HPDE6-E6E7 (cell line): Measurements from ENCODE around the gene SUPT4H1.

Experiments used
- DNase-seq: peaks from one replicate; pipeline ENCODE4 v3.0.0; 2011; ENCODE audit warnings: missing footprints; ENCODE audit errors: extremely low spot score

SUPT4H1 gene

DNA sequence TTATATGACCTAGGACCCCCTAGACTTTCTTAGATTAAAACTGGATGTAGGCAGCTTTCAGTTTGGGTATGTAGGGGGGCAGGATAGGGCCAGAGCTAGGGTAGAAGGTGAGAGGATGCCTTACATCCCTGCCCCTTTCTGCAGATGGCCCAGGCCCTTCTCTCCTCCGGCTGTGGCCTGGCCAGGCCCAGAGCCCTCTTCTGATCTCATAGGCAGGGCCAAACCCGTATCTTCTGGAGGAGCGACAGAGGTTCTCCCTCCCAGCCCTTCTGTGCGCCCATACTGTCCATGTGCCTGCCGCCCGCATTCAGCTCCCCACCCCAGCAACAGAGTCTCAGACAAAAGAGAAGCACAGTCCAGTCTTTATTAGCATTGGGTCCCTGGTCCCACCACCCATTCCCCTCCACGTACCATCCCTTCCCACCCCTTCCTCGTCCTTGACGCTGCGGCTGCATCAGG, 21.4 kb downstream of the SUPT4H1 start:
- no peak for DNase-seq

DNA sequence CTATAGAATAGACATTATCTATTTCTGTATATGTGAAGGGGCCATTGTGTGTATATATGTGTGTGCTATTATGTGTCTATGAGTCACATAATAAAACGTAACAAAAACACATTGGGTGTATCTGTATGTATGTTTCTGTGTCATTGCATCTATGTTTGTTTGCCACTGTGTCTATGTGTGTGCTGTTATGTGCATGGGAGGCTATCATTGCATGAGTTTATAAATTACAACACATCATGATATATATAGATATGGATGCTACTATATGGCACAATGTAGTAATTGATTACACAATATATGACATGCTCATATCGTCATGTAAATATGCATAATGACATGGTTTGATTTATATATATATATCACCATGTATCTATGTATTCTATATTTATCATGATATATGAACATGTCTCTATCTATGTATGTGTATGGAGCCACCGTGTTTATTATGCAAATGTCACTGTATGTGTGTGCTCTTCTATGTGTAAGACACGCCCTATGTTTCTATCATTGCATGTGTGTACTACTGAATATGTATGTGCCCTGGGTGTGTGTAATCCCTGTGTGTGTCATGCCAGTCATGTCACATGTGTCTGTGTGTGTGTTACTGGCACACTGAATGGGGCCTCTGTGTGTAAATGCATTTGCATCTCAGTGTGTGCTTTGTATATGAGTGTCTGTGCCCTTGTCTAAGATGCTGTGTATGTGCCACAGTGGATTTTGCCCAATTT, 22.0 kb downstream of the SUPT4H1 start:
- no peak for DNase-seq

DNA sequence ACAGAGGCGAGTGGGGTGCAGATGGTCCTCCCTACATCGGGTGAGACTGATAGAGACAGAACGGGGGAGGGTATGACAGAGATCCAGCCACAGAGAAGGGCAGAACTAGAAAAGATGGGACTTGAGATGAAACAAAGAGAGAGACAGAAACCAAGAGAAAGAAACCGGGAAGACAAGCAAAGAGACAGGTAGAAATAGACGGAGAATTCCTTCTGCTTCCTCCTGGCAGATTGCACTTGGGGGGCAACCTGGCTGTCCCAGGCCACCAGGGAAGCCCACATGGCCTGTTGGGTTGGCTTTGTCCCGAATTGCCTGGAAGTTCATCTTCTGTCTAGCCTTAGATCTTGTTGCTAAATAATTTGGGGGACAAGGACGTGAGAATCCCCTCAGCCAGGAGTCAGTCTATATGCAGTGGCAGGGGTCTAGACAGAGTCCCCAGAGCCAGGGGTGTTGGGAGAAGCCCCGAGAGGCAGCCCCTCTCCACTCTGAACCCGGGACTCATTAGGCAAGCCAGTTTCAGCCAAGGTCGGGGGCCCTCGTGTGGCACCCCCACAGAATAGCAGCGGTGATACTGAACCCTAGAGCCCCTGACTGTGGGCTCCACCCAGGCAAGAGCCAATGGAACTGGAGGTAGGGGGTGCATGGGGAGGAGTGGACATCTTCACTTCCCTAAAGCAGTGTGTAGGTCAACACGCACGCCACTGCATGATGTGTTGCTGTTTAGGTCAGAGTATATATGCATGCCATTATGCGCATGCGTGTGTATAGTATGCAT, 22.8 kb downstream of the SUPT4H1 start:
- DNase-seq, result no peak

DNA sequence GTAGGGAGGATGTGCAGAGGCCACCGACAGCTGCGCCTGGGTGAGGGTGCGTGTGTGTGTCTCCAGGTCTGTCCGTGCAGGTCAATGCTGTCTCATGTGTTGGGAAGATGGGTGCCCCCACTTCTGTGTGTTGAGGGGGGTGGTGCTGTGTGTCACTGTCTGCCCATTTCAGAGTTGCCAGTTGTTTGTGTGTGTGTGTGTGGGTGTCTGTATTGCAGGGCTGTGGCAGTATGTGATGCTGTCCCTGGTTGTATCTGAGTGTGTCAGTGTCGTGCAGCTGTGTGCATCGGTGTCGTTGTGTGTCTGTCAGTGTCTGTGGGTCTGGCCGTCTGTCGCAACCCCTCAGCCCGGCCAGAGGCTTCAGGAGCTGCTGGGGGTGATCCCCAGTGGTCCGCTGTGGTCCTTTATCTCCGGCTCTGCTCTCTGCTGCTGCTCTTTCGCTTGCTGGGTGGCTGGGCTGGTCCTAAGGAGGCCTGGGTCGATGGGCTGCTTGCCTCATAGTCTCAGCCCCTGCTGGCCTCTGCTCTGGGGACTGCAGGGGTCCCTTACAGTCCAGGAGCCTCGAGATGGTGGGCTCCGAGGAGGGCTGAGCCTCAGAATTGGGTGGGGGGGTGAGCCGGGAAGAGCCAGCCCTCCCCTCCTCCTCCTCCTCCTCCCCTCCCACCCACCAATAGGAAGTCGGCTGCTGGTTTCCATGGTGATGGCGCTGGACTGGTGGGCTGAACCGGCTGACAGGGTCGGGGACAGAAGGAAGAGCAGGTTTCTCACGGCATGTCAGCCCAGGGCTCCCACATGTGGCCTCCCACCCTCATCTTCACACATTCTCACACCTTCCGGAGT, 23.6 kb downstream of the SUPT4H1 start, which contains the start of gene TSPOAP1:
TSPOAP1 (minus strand) TSS at position 601 of the 840 bp plus-strand sequence. CDS start 875 bp downstream, outside the sequence.
- DNase-seq, result no peak

DNA sequence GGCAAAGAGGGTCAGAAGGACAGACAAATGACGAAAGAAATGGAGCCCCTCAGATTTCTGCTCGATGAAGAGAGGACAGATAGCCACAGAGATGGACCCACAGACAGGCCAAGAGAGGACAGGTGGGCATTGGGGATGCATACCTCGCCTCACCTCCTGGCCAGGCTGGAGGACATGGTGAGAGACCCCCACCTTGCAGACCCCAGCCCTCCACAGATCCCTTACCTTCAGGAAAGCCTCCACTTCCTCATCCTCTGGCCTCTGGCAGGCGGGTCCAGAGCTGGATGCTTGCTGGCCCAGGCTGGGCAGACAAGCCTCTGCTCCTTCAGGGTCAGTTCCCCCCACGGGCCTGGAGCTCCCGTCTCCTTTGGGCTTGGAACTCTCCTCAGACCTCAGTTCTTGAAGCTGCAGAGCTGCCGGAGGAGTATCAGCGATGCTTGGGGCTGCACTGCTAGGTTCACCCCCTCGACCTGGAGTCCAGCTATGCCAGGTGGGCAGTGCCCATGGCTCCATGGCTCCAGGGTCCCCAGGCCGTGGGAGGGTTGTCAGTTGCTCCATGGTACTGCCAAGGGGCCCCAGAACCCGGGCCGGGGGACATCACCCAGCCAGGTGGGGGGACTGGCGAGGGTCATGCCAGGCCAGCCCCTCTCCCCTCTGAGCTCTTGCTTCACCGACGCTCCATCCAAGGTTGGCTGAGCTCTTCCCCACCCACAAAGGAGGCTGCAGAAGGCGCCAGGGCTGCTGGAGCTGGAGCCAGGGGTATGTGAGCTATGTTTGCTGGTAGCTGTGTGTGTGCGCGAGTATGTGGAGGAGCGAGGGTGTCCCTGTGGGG, 24.4 kb downstream of the SUPT4H1 start:
- no peak for DNase-seq

DNA sequence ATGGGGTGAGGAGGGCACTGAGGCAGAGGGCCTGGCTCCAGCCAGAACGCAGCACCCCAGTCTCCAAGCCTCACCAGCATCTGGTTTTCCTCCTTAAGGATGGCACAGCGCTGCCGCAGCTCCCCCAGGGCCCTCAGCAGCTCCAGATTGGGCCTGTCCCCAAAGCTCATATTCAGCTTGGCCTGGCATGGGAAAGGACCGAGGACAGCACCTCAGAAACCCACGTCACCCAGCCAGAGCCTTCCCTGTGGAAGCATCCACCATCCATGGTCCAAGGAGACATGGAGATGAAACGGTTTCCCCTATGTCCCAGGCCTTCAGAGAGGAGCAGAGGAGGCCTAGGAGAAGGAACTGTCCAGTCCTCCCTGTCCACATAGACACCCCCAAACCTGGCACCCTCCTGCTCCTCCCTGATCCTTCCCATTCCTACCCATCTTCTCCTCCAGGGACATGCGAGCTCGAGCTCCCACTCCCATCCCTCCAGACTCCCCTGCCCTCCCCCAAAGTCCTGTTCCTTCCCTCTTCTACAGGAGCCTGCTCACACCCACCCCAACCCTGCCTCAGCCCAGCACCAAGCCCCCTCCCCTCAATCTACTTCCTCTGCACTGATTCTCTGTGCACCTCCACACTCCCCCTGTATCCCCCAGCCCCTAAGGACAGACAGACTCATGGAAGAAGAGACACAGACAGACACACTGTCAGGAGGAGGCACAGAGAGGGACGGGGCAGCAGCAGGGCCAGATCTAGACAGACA, 25.2 kb downstream of the SUPT4H1 start:
- no peak for DNase-seq

DNA sequence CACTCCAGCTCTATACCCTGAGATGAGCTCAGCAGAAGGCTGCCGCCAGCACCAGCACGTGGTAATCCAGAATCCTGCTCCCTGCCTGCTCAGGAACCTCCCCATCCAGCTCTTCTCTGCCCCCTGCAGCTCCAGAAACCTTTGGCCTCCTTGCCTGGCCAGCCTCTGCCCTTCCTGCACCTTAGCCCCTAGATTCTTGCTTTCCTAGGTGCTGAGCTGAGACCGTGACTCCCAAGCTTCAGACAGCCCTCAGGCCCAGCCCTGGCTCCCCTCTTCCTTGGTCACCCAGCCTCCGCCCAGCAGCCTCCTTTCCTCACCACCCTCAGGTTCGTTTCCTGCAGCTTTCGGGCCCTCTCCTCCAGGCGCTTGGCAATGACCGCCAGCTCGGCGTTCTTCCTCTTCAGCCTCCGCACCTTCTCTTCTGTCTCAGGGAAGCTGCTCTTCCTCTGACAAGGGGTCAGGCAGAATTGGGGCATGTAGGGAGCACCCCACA, 26.0 kb downstream of the SUPT4H1 start:
- DNase-seq, result no peak

DNA sequence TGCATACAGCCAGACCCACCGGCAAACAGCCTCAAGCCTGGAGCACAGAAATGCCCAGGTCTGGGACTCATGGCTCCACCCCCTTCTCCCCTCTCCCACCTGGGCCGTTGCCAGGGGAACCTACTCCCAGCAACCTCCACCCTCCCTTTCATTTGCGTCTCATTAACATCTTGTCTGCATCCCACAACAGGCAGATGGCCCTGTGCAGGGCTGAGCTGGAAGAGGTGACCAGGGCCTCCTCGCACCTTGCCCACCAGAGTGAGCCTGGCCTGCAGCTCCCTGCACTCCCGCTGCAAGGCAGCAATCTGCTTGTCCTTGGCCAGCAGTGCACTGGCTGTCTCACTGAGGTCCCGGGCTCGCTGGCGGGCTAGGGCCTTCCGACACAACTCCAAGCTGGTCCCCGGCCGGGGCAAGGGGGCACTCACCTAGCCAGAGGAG, 26.7 kb downstream of the SUPT4H1 start:
- no peak for DNase-seq

DNA sequence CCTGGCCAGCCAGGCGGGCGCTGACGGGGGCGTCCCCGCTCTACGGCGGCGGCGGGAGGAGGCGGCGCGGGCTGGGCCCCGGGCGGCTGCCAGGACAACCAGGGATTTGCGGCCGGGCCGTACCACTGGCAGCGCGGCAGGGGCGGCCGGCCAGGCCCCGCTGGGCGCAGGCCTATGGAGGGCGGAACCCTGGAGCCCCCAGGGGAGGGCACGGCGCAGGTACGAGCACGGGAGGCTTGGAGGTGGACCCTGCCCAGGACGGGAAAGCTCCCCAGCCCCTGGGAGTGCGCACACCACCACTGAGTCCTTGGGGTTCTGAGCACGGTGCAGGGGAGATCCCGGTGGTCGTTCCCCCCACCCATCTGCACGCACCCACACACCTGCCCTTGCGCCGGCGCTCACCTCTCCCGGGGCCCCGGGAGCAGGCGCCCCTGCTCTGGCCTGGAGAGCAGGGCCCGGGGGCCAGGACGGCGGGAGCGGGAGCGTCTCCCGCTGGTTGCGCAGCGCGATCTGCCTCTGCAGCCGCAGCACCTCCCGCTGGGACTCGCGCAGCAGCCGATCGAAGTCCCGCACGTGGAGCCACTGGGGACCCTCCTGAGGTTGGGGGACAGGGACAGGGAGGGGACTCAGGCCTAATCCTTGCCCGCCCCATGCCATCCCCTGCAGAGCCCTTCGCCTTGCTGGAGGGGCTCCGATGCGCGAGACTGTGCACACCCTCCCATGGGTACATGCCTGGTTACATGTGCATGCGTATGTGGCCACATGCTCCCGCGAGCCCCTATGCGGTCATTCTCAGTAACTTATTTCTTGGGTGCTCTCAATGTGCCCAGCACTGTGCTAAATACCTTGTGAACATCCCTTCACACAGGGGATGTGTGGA, 27.4 kb downstream of the SUPT4H1 start:
- DNase-seq, result no peak

DNA sequence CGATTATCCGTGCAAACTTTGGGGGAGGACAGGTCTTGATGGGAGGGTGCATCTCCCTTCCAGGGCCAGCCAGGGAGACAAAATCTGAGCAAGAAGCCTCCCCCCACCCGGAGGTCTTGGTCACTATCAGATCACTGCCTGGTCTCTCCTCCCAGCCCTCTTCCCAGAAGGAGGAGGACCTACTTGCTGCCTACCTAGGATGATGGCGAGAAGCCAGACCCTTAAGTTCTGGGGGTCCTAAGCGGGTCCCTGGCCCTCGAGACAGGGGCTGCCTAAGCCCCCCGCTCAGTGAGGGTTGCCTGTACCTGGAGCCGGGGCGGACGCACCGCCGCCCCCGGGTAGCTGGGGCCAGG, 28.0 kb downstream of the SUPT4H1 start:
- no peak for DNase-seq

DNA sequence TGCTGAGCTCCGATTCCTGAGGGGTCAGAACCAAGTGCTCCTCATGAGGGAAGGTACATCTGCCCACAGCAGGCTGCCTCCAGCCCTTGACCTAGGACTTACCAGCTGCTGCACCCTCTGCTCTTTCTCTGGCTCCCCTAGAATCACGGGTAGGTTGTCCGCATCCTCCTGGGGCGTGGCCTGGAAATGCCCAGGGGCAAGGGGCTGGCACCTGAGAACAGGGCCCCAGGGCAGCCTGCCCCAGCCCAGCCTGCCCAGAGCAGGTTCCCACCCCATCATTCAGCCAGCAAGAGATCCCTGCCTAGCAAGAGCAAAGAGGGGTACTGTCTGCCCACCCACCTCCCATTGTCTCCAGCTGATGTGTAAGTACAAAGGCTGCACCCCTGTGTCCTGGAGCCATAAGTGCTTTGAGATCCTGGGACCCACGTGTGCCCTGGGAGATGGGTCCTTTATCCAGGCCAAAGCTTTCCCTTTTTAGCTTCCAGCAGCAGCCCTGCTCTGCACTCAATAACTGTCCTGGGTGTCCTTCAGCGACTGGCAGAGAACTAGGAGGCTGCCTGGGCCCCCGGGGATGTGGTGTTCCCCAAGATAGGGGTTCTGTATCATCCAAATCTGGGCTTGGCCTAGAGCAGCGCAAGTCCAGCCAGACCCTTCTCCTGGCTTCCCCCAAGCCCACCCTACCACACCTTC, 28.5 kb downstream of the SUPT4H1 start:
- DNase-seq, result no peak

DNA sequence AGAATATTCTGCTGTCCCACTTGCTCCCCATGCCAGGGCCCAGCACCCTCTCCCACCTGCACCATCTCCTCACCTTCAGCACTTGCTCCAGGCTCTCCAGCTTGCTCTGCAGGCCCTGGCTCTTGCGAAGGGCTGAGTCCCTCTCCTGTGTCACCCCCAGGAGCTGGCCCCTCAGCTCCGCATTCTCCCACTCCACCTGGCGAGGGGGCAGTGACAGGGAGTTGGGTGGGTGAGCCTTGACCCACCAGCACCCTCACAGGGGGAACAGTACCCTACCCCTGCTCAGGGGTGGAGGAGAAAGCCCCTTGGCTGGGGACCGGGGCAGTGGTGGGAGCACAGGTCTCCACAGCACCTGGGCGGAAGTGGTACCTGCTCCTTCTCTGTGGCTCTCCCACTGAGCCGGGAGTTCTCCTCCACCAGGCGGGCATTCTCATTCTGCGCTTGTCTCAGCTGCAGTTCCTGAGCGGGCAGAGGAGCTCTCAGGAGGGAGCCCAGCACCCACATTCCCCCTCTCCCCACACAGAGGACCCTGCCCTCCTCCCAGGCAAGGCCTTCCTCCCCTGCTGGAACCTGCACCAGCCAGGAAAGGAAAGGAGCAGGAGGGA, 29.3 kb downstream of the SUPT4H1 start:
- no peak for DNase-seq

DNA sequence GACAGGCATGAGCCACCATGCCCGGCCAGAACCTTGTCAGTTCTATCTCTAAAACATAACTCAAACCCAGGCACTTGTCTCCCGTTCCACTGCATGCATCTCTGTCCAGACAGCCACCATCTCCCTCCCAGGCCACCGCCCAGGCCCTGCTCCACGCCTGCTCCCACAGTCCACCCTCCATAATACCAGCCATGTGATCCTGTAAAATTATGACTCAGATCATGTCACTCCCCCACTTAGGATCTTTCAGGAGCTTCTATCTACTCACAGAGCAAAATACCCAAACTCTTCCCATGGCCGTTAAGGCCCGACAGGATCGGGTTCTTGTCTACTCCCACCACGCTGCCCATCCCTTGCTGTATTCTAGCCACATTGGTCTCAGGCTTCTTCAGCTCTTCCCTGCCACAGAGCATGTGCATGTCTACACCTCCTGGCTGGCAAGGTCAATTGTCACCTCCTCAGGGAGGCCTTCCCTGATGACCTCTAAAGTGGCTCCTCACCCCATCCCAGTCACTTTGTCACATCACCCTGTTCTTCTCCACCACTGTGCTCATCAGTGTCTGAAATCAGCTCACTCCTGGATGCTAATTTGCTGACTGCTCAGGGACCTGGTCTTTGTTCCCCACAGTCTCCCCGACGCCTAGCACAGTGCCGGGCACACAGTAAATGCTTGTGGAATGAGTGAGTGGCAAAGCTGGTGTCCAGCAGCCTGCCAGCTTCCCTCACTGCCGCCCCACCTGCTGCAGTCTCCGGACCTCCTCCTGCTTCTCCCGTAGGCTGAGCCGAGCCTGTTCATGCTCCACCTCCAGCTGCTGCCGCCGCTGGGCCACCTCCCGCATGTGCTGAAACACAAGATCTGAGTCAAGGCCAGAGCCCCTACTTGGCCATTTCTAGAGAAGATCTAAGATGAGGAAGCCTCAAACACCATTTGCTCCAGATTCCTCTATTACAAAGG, 30.2 kb downstream of the SUPT4H1 start:
- DNase-seq, result no peak

DNA sequence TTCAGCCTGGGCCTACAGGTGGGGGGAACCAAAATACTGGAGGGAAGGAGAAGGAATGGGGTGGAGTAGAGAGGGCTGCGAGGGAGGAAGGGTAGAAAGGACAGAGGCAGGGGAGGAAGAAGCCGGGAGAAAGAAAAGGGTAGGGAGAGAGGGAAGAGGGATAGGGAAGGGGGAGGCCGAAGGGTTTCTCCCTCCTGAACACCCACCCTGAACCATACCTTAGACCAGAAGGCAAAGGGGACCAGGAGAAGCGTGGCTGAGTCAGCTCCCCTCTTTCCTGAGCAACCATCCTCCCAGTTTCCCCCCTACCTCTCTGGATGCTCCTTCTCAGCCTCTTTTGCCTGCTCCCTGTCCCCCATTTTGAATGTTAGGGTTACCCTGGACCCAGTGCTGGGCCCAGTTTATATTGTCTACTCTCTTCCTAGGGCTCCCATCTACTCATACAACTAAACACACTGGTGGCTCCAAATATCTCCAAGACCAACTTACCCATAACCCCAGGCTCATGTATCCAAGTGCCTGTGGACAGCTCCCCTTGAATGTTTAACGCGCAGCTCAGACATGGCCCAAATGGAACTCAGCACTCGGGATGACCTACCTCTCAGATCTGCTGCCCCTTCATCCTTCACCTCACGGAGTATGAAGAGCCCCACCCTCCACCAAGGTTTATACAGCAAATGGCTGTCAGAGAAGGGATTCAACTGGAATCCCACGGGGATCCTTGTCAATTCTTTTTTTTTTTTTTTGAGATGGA, 31.3 kb downstream of the SUPT4H1 start:
- DNase-seq, result no peak

DNA sequence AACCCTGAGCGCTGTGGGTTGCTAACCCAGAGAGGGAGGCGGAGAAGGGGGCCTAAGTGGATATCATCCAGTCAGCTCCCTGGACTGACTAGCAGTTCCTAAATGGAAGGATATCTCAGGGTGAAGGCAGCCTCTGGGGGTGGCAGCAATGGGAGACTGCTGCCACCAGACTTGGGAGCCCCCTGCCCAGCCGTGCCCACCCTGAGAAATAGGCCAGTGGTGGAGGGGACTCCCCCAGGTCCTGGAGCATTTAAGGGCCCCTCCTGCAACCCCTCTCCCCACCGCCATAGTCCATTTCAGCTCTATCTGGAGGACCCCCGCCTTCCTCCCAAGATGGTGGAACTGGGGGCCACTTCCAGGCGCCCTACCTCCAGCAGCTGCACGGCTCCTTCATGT, 31.8 kb downstream of the SUPT4H1 start:
- DNase-seq, result no peak
